ENCODE data around the gene RGMA. TPM values are rescaled to one million over a fixed set of nuclear protein-coding genes. Genes with fewer than 3 reads are reported as not detected.
A peak's percentile ranks its signal among the peaks of the same experiment; 100 is the strongest.
"Not testable (repeated sequence)": the region's sequence is repeated elsewhere in the genome, so short reads cannot be mapped to it uniquely, and the experiment has no call there.

RGMA gene
- total RNA-seq, 6 experiments from 2014 or later = 0.06 to 0.32 (median 0.25) TPM; not detected in 2

GRCh38 chr15:93035092-93035915 lies 53.7 kb downstream of the RGMA start:
- DNase-seq = peak in 2 of 3 donors; percentile 12 to 35
- Histone ChIP-seq H3K27me3 (no peaks in the 10 kb centered on the region), H3K9me3 (no peaks in the 10 kb centered on the region), H3K4me1 (peaks cover 0 to 3% (median 0%) of the 10 kb centered on the region in 4 donors), H3K4me3 (no peak overlapping the region), H3K36me3 (no peaks in the 10 kb centered on the region), H3K27ac (no peak overlapping the region)
- intact Hi-C loops (cut with DNase I) = loop anchor here (5.0 to 10.0 kb wide), 2 partner anchors 1087 to 1089 kb away; no protein-coding TSS in a partner anchor
- no peak for ATAC-seq
- WGBS (ENCODE audit: insufficient coverage, low coverage, low lambda C conversion rate, missing lambda C conversion rate) = 70% methylated on average over 10 of the region's 18 CpGs
- TF ChIP-seq POLR2A (IDR thresholded peaks at IDR 0.05) (no peak), CTCF (IDR thresholded peaks at IDR 0.05) (no peak)

- TF ChIP-seq POLR2A (IDR thresholded peaks at IDR 0.05) (no peak), CTCF (IDR thresholded peaks at IDR 0.05) (no peak)
- no peak overlapping the region for H3K27ac ChIP-seq
- intact Hi-C loops (cut with DNase I) = loop anchor here in 1 of 2 donors (10.0 kb wide), 1 partner anchor 1090 kb away; no protein-coding TSS in a partner anchor
Observed at GRCh38 chr15:93034512-93034911, 54.5 kb downstream of the RGMA start.

GRCh38 chr15:93033434-93034045 lies 55.5 kb downstream of the RGMA start:
- ATAC-seq (no peak), DNase-seq (peak in 2 of 3 donors; percentile 11 to 35)
- Histone ChIP-seq H3K36me3 (no peaks in the 10 kb centered on the region), H3K27me3 (no peaks in the 10 kb centered on the region), H3K27ac (no peak overlapping the region), H3K4me1 (peaks cover 0 to 19% (median 5%) of the 10 kb centered on the region in 4 donors), H3K9me3 (no peaks in the 10 kb centered on the region), H3K4me3 (no peak overlapping the region)
- TF ChIP-seq CTCF (IDR thresholded peaks at IDR 0.05) (no peak), POLR2A (IDR thresholded peaks at IDR 0.05) (no peak)
- 94% methylated on average over 2 of the region's 14 CpGs for WGBS (ENCODE audit: insufficient coverage, low coverage, low lambda C conversion rate, missing lambda C conversion rate)
- intact Hi-C loops (cut with DNase I) = loop anchor here in 1 of 2 donors (10.0 kb wide), 1 partner anchor 1091 kb away; no protein-coding TSS in a partner anchor

More at GRCh38 chr15:93034512-93034911, 54.5 kb downstream of the RGMA start:
- WGBS (ENCODE audit: insufficient coverage, low coverage, low lambda C conversion rate, missing lambda C conversion rate) = 64% methylated on average over 6 of the region's 7 CpGs
- ATAC-seq (no peak), DNase-seq (peak in 2 of 3 donors; percentile 8 to 26)
- Histone ChIP-seq H3K4me3 (no peak overlapping the region), H3K9me3 (no peaks in the 10 kb centered on the region), H3K36me3 (no peaks in the 10 kb centered on the region), H3K27me3 (no peaks in the 10 kb centered on the region), H3K4me1 (peaks cover 0 to 11% (median under 1%) of the 10 kb centered on the region in 4 donors)

GRCh38 chr15:93032515-93033206 lies 56.4 kb downstream of the RGMA start:
- H3K4me3 ChIP-seq, H3K27ac ChIP-seq, H3K36me3 ChIP-seq, H3K9me3 ChIP-seq, ATAC-seq, H3K27me3 ChIP-seq: not testable (repeated sequence)
- H3K4me1 ChIP-seq = peaks cover 0 to 28% (median 9%) of the 10 kb centered on the region in 4 donors
- WGBS (ENCODE audit: insufficient coverage, low coverage, low lambda C conversion rate, missing lambda C conversion rate) = 84% methylated on average over 11 of the region's 21 CpGs
- peak in 2 of 3 donors; percentile 14 to 39 for DNase-seq
- intact Hi-C loops (cut with DNase I) = loop anchor here in 1 of 2 donors (10.0 kb wide), 1 partner anchor 1092 kb away; no protein-coding TSS in a partner anchor

- not testable (repeated sequence) for H3K4me3 ChIP-seq, H3K9me3 ChIP-seq, H3K27me3 ChIP-seq, H3K27ac ChIP-seq, ATAC-seq, H3K36me3 ChIP-seq
- peaks cover 0 to 37% (median 14%) of the 10 kb centered on the region in 4 donors for H3K4me1 ChIP-seq
- intact Hi-C loops (cut with DNase I) = loop anchor here in 1 of 2 donors (10.0 kb wide), 1 partner anchor 1093 kb away; no protein-coding TSS in a partner anchor
- DNase-seq = peak in 1 of 3 donors; percentile 19
- WGBS (ENCODE audit: insufficient coverage, low coverage, low lambda C conversion rate, missing lambda C conversion rate) = 73% methylated on average over 3 of the region's 44 CpGs
Observed at GRCh38 chr15:93031557-93032384, 57.2 kb downstream of the RGMA start.

Data from right lobe of liver (tissue), 6 donors.